ENCODE data around the gene VPS54. TPM values are rescaled to one million over a fixed set of nuclear protein-coding genes. Genes with fewer than 3 reads are reported as not detected.

Gene VPS54
- polyA plus RNA-seq, 2 donors, result 9.1 to 11.1 TPM

DNA sequence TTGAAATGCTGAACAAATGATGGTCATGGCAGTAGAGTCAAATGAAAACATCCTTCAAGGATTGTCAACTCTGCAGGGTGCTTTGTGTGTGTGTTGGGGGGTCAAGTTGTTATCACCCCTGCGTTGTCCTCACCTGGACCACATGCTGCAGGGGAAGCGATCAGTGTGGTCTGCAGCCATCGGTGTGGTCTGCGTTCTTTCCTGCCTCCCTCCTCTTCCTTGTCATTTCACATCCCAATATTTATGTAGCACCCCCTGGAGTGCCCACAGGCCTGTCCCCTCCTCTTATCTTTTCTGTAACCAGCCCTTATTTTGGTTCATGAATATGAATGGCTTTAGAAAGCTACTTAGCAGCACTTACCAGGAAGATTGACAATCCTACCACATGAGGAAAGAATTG is 138.6 kb downstream of the VPS54 start:
- WGBS, 2 donors, result 75 to 77% methylated on average over 4 of the region's 4 CpGs
- H3K4me1 ChIP-seq (ENCODE audit: control insufficient read depth in 2 of 2, insufficient read depth in 2 of 2, low read length in 1 of 2), result no peaks in the 10 kb centered on the region
- no peak overlapping the region for H3K27ac ChIP-seq (ENCODE audit: low read depth in 2 of 2, low read length in 1 of 2)
- no peaks in the 10 kb centered on the region for H3K9me3 ChIP-seq (ENCODE audit: control insufficient read depth in 2 of 2, insufficient read depth in 1 of 2, low read depth in 1 of 2, low read length in 1 of 2)
- H3K27me3 ChIP-seq (ENCODE audit: control insufficient read depth in 1 of 2, insufficient read depth in 2 of 2, low read length in 2 of 2), result no peaks in the 10 kb centered on the region
- H3K4me3 ChIP-seq (ENCODE audit: low read depth in 1 of 2, low read length in 2 of 2), result no peak overlapping the region
- H3K36me3 ChIP-seq (ENCODE audit: control insufficient read depth in 2 of 2, insufficient read depth in 2 of 2, low read length in 1 of 2), result peaks cover 3 to 8% of the 10 kb centered on the region in 2 donors

DNA sequence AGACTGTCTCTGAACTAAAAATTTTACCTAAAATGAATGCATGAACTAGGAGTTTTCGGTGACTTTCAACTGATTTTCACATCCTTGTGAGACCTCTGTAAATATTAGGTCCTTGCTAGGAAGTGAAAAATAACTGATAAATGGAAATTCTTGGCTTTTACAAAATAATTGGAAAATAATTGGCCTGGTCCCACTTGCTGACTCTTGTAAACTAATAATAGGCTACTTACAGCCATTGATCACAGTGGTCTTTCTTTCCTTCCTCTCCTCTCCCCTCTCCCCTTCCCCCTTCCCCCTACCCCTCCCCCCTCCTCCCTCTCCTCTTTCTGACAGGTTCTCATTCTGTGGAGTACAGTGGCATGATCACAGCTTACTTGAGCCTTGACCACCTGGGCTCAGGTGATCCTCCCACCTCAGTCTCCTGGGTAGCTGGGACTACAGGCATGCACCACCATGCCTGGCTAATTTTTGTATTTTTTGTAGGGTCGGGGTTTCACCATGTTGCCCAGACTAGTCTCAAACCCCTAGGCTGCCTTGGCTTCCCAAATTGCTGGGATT is 139.3 kb downstream of the VPS54 start:
- H3K9me3 ChIP-seq (ENCODE audit: control insufficient read depth in 2 of 2, insufficient read depth in 1 of 2, low read depth in 1 of 2, low read length in 1 of 2), result no peaks in the 10 kb centered on the region
- H3K4me1 ChIP-seq (ENCODE audit: control insufficient read depth in 2 of 2, insufficient read depth in 2 of 2, low read length in 1 of 2), result no peaks in the 10 kb centered on the region
- H3K4me3 ChIP-seq (ENCODE audit: low read depth in 1 of 2, low read length in 2 of 2), result no peak overlapping the region
- no peak overlapping the region for H3K27ac ChIP-seq (ENCODE audit: low read depth in 2 of 2, low read length in 1 of 2)
- H3K36me3 ChIP-seq (ENCODE audit: control insufficient read depth in 2 of 2, insufficient read depth in 2 of 2, low read length in 1 of 2), result peaks cover 3 to 8% of the 10 kb centered on the region in 2 donors
- 77 to 99% methylated on average over 2 of the region's 2 CpGs for WGBS, 2 donors
- no peaks in the 10 kb centered on the region for H3K27me3 ChIP-seq (ENCODE audit: control insufficient read depth in 1 of 2, insufficient read depth in 2 of 2, low read length in 2 of 2)

DNA sequence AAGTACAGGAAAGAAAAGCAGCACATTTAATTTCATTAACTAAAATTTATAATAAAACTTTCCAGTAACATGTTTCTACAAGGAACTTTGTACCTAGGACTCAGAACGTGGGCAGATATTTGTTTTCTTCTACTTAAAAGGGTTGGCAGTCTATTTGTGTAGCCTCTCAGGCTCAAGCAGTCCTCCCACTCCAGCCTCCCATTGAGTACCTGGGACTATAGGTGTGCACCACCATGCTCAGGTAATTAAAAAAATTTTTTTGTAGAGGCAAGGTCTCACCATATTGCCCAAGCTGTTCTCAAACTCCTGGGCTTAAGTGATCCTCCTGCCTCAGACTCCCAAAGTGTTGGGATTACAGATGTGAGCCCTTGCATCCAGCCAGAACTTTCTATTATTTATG is 140.7 kb downstream of the VPS54 start:
- Histone ChIP-seq H3K27me3 (ENCODE audit: control insufficient read depth in 1 of 2, insufficient read depth in 2 of 2, low read length in 2 of 2) (no peaks in the 10 kb centered on the region), H3K9me3 (ENCODE audit: control insufficient read depth in 2 of 2, insufficient read depth in 1 of 2, low read depth in 1 of 2, low read length in 1 of 2) (no peaks in the 10 kb centered on the region), H3K4me3 (ENCODE audit: low read depth in 1 of 2, low read length in 2 of 2) (no peak overlapping the region), H3K36me3 (ENCODE audit: control insufficient read depth in 2 of 2, insufficient read depth in 2 of 2, low read length in 1 of 2) (peaks cover 2 to 6% of the 10 kb centered on the region in 2 donors), H3K27ac (ENCODE audit: low read depth in 2 of 2, low read length in 1 of 2) (no peak overlapping the region), H3K4me1 (ENCODE audit: control insufficient read depth in 2 of 2, insufficient read depth in 2 of 2, low read length in 1 of 2) (no peaks in the 10 kb centered on the region)
- WGBS, 2 donors, result 86 to 90% methylated on average over 1 of the region's 1 CpG

DNA sequence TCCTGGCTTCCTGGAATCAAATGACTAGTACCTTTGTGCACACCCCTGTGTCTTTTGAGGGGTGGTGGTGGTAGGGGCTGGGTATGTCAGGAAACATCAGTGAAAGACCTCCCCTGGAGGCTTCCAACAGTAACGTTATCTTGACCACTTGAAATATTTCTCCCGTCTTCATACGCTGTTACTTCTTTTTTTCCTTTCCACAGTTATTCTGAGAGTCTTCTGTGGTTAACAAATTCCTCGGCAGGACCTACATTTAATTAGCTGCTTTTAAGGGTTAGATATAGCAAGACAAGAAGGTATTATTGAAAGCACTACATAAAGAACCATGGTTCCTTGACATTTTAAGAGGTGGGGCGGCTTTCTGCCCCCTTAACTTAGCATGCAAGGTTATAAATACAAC is 142.9 kb downstream of the VPS54 start:
- 69 to 86% methylated on average over 5 of the region's 5 CpGs for WGBS, 2 donors
- no peaks in the 10 kb centered on the region for H3K36me3 ChIP-seq (ENCODE audit: control insufficient read depth in 2 of 2, insufficient read depth in 2 of 2, low read length in 1 of 2)
- no peaks in the 10 kb centered on the region for H3K4me1 ChIP-seq (ENCODE audit: control insufficient read depth in 2 of 2, insufficient read depth in 2 of 2, low read length in 1 of 2)
- H3K4me3 ChIP-seq (ENCODE audit: low read depth in 1 of 2, low read length in 2 of 2), result no peak overlapping the region
- no peaks in the 10 kb centered on the region for H3K27me3 ChIP-seq (ENCODE audit: control insufficient read depth in 1 of 2, insufficient read depth in 2 of 2, low read length in 2 of 2)
- H3K9me3 ChIP-seq (ENCODE audit: control insufficient read depth in 2 of 2, insufficient read depth in 1 of 2, low read depth in 1 of 2, low read length in 1 of 2), result no peaks in the 10 kb centered on the region
- H3K27ac ChIP-seq (ENCODE audit: low read depth in 2 of 2, low read length in 1 of 2), result peak overlapping the region; percentile 63 to 78

DNA sequence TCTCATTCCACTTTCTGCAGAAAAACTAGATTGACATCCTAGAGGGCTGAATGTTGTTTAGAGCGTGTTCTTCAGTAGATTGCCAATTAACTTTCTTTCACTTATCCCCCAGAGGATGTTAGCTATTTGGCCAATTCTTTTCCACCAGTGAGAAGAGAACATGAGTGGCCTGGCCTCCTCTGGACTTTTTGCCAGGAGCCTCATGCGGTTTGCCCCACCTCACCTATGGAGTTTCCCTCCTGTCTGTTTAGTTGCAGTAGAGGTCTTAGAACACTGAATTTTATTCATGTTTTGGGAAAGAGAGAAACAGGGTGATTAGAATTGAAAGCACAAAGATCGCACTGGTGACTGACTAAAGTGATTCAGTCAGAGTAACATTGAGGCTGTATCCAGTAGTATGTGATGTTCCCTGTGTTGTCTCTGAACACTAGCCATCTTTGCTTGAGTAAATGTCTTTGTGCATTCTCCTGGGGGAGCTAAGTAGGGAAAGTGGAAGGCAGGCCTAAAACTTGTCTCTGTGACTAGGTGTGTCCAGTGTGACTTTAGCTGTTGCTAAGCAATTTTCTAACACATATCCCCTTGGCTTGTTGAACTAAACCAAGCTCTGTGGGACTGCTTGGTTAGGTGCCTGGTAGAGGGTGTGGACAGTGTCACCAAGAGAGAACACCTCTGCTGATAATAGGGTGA is 143.5 kb downstream of the VPS54 start:
- WGBS, 2 donors, result 51 to 71% methylated on average over 3 of the region's 3 CpGs
- Histone ChIP-seq H3K36me3 (ENCODE audit: control insufficient read depth in 2 of 2, insufficient read depth in 2 of 2, low read length in 1 of 2) (no peaks in the 10 kb centered on the region), H3K27me3 (ENCODE audit: control insufficient read depth in 1 of 2, insufficient read depth in 2 of 2, low read length in 2 of 2) (no peaks in the 10 kb centered on the region), H3K9me3 (ENCODE audit: control insufficient read depth in 2 of 2, insufficient read depth in 1 of 2, low read depth in 1 of 2, low read length in 1 of 2) (no peaks in the 10 kb centered on the region), H3K4me3 (ENCODE audit: low read depth in 1 of 2, low read length in 2 of 2) (no peak overlapping the region), H3K4me1 (ENCODE audit: control insufficient read depth in 2 of 2, insufficient read depth in 2 of 2, low read length in 1 of 2) (no peaks in the 10 kb centered on the region), H3K27ac (ENCODE audit: low read depth in 2 of 2, low read length in 1 of 2) (peak overlapping the region; percentile 63 to 78)

DNA sequence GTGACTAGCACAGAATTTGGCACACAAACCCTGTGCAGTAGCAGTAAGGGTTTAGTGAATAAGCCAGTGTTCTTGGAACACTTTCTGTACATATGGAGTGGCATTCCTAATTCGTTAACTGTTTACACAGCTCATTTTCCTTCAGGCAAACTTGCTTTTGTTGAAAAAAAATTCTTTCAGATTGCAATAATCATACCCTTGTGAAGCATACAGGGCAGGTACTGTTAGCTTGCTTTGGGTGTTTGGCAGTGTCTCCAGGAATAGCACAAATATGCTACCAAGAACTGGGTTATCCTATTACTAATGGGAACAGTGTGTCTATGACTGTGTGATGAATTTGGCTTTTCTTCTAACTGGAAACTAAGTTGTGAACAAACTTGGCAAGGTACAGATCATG is 144.1 kb downstream of the VPS54 start:
- 25 to 38% methylated on average over 1 of the region's 1 CpG for WGBS, 2 donors
- no peaks in the 10 kb centered on the region for H3K9me3 ChIP-seq (ENCODE audit: control insufficient read depth in 2 of 2, insufficient read depth in 1 of 2, low read depth in 1 of 2, low read length in 1 of 2)
- no peaks in the 10 kb centered on the region for H3K36me3 ChIP-seq (ENCODE audit: control insufficient read depth in 2 of 2, insufficient read depth in 2 of 2, low read length in 1 of 2)
- no peak overlapping the region for H3K4me3 ChIP-seq (ENCODE audit: low read depth in 1 of 2, low read length in 2 of 2)
- no peaks in the 10 kb centered on the region for H3K27me3 ChIP-seq (ENCODE audit: control insufficient read depth in 1 of 2, insufficient read depth in 2 of 2, low read length in 2 of 2)
- no peak overlapping the region for H3K27ac ChIP-seq (ENCODE audit: low read depth in 2 of 2, low read length in 1 of 2)
- no peaks in the 10 kb centered on the region for H3K4me1 ChIP-seq (ENCODE audit: control insufficient read depth in 2 of 2, insufficient read depth in 2 of 2, low read length in 1 of 2)

DNA sequence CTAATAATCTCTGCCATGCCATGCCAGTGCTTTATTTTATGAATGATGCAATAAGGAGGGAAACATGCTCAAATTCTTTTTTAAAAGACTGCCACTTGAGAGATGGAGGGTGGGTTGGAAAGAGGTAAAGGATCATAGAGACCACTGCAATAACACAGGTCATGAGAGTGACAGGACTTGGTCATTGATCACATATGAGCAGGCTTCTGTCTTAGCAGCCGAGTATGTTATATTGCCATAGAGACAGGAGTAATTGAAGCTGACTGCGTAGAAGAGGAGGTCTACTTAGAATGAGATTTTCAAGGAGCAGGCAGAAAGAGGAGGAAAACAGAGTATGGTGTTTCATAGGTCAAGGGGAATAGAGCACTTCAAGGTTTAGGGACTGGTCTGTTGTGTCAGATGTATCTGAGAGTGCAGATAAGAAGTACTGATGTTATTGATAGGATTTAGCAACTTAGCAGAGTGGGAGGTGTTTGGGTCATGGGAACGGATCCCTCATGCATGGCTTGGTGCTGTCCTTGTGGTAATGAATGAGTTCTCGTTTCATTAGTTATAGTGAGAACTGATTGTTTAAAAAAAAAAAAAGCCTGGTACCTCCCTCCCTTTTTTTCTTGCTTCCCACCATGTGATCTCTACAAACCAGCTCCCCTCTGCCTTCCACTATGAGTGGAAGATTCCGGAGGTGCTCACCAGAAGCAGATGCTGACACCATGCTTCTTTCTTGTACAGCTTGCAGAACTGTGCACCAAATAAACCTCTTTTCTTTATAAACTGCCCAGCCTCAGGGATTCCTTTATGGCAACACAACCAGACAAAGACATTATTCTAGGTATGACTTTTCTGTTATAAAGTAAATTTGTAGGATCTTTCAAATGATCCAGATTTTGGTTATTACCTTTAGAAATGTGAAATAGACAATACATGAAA is 144.8 kb downstream of the VPS54 start:
- H3K36me3 ChIP-seq (ENCODE audit: control insufficient read depth in 2 of 2, insufficient read depth in 2 of 2, low read length in 1 of 2), result no peaks in the 10 kb centered on the region
- no peaks in the 10 kb centered on the region for H3K4me1 ChIP-seq (ENCODE audit: control insufficient read depth in 2 of 2, insufficient read depth in 2 of 2, low read length in 1 of 2)
- WGBS, 2 donors, result 93 to 95% methylated on average over 5 of the region's 5 CpGs
- no peaks in the 10 kb centered on the region for H3K27me3 ChIP-seq (ENCODE audit: control insufficient read depth in 1 of 2, insufficient read depth in 2 of 2, low read length in 2 of 2)
- no peak overlapping the region for H3K4me3 ChIP-seq (ENCODE audit: low read depth in 1 of 2, low read length in 2 of 2)
- H3K27ac ChIP-seq (ENCODE audit: low read depth in 2 of 2, low read length in 1 of 2), result no peak overlapping the region
- no peaks in the 10 kb centered on the region for H3K9me3 ChIP-seq (ENCODE audit: control insufficient read depth in 2 of 2, insufficient read depth in 1 of 2, low read depth in 1 of 2, low read length in 1 of 2)

DNA sequence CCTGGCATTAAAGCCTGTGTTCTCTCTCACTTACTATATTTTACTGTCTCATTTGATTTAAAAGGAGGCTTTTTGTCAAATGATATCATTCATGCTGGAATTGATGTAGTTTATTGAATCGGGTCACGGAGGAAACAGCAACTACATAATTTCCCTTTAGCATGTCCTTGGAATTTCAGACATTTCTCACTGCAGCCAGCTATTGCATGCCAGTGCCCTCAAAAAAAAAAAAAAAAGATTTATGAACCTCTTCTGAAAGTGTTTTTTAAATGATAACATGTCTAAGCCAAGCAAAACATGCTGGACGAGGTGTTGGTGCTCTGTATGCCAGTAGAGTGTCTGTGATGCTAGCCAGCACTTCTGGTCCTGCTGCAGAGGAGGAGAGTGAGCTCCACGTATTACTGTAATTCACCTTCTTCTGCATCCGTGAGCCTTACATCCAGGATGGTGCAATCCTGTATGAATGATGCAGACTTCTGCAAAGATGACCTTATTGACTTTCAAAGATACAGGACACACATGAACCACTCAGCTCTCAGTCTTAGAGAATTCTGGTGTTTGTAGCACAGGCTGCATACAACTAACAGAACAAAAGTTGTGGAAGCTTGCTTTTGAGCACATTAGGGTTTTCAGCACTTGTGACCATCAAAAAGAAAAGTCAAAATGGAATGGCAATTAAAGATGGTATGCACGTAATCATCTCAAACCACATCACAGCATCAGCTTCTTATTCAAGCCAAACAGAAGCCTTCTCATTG is 146.5 kb downstream of the VPS54 start:
- H3K9me3 ChIP-seq (ENCODE audit: control insufficient read depth in 2 of 2, insufficient read depth in 1 of 2, low read depth in 1 of 2, low read length in 1 of 2), result no peaks in the 10 kb centered on the region
- no peaks in the 10 kb centered on the region for H3K27me3 ChIP-seq (ENCODE audit: control insufficient read depth in 1 of 2, insufficient read depth in 2 of 2, low read length in 2 of 2)
- 51 to 59% methylated on average over 6 of the region's 6 CpGs for WGBS, 2 donors
- H3K27ac ChIP-seq (ENCODE audit: low read depth in 2 of 2, low read length in 1 of 2), result no peak overlapping the region
- H3K4me3 ChIP-seq (ENCODE audit: low read depth in 1 of 2, low read length in 2 of 2), result no peak overlapping the region
- H3K36me3 ChIP-seq (ENCODE audit: control insufficient read depth in 2 of 2, insufficient read depth in 2 of 2, low read length in 1 of 2), result no peaks in the 10 kb centered on the region
- H3K4me1 ChIP-seq (ENCODE audit: control insufficient read depth in 2 of 2, insufficient read depth in 2 of 2, low read length in 1 of 2), result no peaks in the 10 kb centered on the region

DNA sequence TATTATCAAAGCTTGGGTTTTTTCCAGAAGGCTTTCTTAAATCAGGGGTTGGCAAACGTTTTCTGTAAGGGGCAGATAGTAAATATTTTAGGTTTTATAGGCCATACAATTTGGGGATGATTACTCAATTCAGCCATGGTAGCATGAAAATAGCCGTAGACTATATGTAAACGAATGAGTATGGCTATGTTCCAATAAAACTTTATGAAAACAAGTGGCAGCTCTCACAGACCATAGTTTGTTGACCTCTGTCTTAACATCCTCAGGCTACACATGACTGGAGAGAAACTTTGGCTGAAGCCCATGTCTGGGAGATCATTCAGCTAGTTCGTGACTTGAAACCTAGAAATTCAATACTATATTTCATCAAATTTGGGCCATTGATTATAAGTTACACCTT is 147.4 kb downstream of the VPS54 start:
- no peaks in the 10 kb centered on the region for H3K9me3 ChIP-seq (ENCODE audit: control insufficient read depth in 2 of 2, insufficient read depth in 1 of 2, low read depth in 1 of 2, low read length in 1 of 2)
- H3K4me1 ChIP-seq (ENCODE audit: control insufficient read depth in 2 of 2, insufficient read depth in 2 of 2, low read length in 1 of 2), result no peaks in the 10 kb centered on the region
- no peak overlapping the region for H3K27ac ChIP-seq (ENCODE audit: low read depth in 2 of 2, low read length in 1 of 2)
- H3K36me3 ChIP-seq (ENCODE audit: control insufficient read depth in 2 of 2, insufficient read depth in 2 of 2, low read length in 1 of 2), result no peaks in the 10 kb centered on the region
- no peak overlapping the region for H3K4me3 ChIP-seq (ENCODE audit: low read depth in 1 of 2, low read length in 2 of 2)
- H3K27me3 ChIP-seq (ENCODE audit: control insufficient read depth in 1 of 2, insufficient read depth in 2 of 2, low read length in 2 of 2), result no peaks in the 10 kb centered on the region
- WGBS, 2 donors, result 53 to 72% methylated on average over 4 of the region's 4 CpGs
